HG03064 (cell line): Measurements from ENCODE around the gene PCDHA9.
"Not testable (repeated sequence)": the region's sequence is repeated elsewhere in the genome, so short reads cannot be mapped to it uniquely, and the experiment has no call there.

ENCODE experiments used
- ATAC-seq: cut with Tn5 transposase; IDR thresholded peaks from one replicate; pipeline ENCODE4 v1.9.1; 2021; ENCODE audit warnings: low read depth; ENCODE audit not compliant: unreplicated experiment

The PCDHA9 gene

GRCh38 chr5:140876541-140877261, 28.5 kb downstream of the PCDHA9 start:
- ATAC-seq = not testable (repeated sequence)

DNA sequence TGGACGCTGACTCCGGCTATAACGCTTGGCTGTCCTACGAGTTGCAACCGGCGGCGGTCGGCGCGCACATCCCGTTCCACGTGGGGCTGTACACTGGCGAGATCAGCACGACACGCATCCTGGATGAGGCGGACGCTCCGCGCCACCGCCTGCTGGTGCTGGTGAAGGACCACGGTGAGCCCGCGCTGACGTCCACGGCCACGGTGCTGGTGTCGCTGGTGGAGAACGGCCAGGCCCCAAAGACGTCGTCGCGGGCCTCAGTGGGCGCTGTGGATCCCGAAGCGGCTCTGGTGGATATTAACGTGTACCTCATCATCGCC, 29.0 kb downstream of the PCDHA9 start:
- no peak for ATAC-seq

DNA sequence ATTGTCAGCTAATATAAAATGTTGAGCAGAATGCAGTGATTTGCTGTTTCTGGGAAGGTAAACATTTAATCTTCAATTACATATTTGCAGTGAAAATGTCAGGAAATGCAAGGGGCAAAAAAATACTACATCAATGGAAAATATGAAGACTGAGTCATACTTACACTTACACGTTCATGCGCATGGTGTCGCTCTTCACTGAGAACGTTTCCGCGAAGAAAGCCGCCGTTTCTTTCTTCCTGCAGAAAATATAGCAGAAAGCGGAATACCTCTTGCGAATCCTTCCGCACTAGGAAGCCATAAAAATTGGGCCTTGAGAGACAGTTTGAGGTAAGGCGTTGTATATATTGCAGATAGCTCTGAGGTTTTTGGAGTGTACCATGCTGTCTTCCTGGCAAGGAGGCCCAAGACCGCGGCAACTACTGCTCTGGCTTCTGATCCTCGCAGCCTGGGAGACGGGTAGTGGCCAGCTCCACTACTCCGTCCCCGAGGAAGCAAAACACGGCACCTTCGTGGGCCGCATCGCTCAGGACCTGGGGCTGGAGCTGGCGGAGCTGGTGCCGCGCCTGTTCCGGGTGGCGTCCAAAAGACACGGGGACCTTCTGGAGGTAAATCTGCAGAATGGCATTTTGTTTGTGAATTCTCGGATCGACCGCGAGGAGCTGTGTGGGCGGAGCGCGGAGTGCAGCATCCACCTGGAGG, 33.9 kb downstream of the PCDHA9 start, which contains the start of gene PCDHA13:
PCDHA13 (plus strand) TSS at position 236 of the 702 bp plus-strand sequence; CDS start at position 381, 145 bp downstream.
- no peak for ATAC-seq

- no peak for ATAC-seq
Measured at GRCh38 chr5:140882591-140882899, 34.4 kb downstream of the PCDHA9 start.

- ATAC-seq = no peak
Measured at GRCh38 chr5:140883373-140883772, 35.2 kb downstream of the PCDHA9 start.

GRCh38 chr5:140883927-140884697, 35.9 kb downstream of the PCDHA9 start:
- ATAC-seq = no peak
